Vagina (tissue), 2 donors: ENCODE data around the gene NBPF3. TPM values are rescaled to one million over a fixed set of nuclear protein-coding genes. Genes with fewer than 3 reads are reported as not detected.
"Not testable (repeated sequence)": the region's sequence is repeated elsewhere in the genome, so short reads cannot be mapped to it uniquely, and the experiment has no call there.

Experiments used
- DNase-seq, 2 donors: peaks; one replicate each; pipeline ENCODE4 v3.0.0-alpha.2; 2017; ENCODE audit errors: extremely low spot score in 2 of 2
- H3K27ac ChIP-seq: fragments of 200-600 bp; sonication (generic); one replicate; pipeline ENCODE4 v1.5.1; 2019
- H3K27me3 ChIP-seq: fragments of 200-600 bp; sonication (generic); one replicate; pipeline ENCODE4 v1.5.1; 2019
- H3K36me3 ChIP-seq, 2 donors: fragments of 200-600 bp; sonication (generic); one replicate each; pipeline ENCODE4 v1.5.1; 2017 to 2019
- H3K4me1 ChIP-seq: fragments of 200-600 bp; sonication (generic); one replicate; pipeline ENCODE4 v1.5.1; 2019
- H3K4me3 ChIP-seq, 2 donors: fragments of 200-600 bp; sonication (generic); 1 replicate in 1 of 2; 2 replicates in 1 of 2; pipeline ENCODE4 v1.5.1; 2016 to 2019
- H3K9me3 ChIP-seq: fragments of 200-600 bp; sonication (generic); one replicate; pipeline ENCODE4 v1.5.1; 2019
- CTCF ChIP-seq, 3 experiments: fragments of 450-650 bp in 2 of 3; fragments of 200-600 bp in 1 of 3; sonication (generic) in 1 of 3; IDR thresholded peaks; one replicate each; pipeline ENCODE4 v1.5.1; 2017 to 2019; ENCODE audit warnings: antibody characterized with exemption in 3 of 3, mild to moderate bottlenecking in 2 of 3, moderate library complexity in 2 of 3
- POLR2A ChIP-seq, 2 donors: fragments of 450-650 bp; IDR thresholded peaks; one replicate each; pipeline ENCODE4 v1.6.1; 2017; ENCODE audit warnings: antibody characterized with exemption in 2 of 2, mild to moderate bottlenecking in 2 of 2, moderate library complexity in 2 of 2
- POLR2AphosphoS5 ChIP-seq, 2 donors: sonication (generic); formaldehyde crosslinking; IDR thresholded peaks; one replicate each; pipeline ENCODE4 v1.9.0; 2017; ENCODE audit warnings: antibody characterized with exemption in 2 of 2, mild to moderate bottlenecking in 2 of 2, low read depth in 1 of 2; ENCODE audit not compliant: insufficient read depth in 1 of 2
- intact Hi-C: fragments of 100-400 bp; cut with DNase I; formaldehyde crosslinking; loops from one replicate; pipeline ENCODE4 v1.15.1; 2023
- total RNA-seq: library from RNA; depleted of rRNA; stranded (reverse); fragments of >200 nt; gene quantifications from one replicate; pipeline ENCODE4 v1.2.3, GENCODE V29; 2016

The NBPF3 gene
- total RNA-seq, 1 donor from 2014 or later, result 10.1 TPM

- Histone ChIP-seq H3K9me3 (no peaks in the 10 kb centered on the region), H3K4me3 (no peak overlapping the region), H3K4me1 (no peaks in the 10 kb centered on the region), H3K27ac (no peak overlapping the region), H3K27me3 (no peaks in the 10 kb centered on the region), H3K36me3 (no peaks in the 10 kb centered on the region)
- no peak for DNase-seq
- intact Hi-C loops, result no loop called here
- TF ChIP-seq CTCF (IDR thresholded peaks at IDR 0.05) (no peak), POLR2AphosphoS5 (IDR thresholded peaks at IDR 0.05; ENCODE audit: insufficient read depth in 1 of 2, low read depth in 1 of 2) (no peak), POLR2A (IDR thresholded peaks at IDR 0.05) (no peak)
Observed at GRCh38 chr1:21397813-21398188, 42.1 kb upstream of the NBPF3 start.

- H3K4me1 ChIP-seq, H3K27me3 ChIP-seq, H3K27ac ChIP-seq, intact Hi-C loops, H3K9me3 ChIP-seq, H3K36me3 ChIP-seq, H3K4me3 ChIP-seq, DNase-seq: not testable (repeated sequence)
Observed at GRCh38 chr1:21401726-21402346, 38.1 kb upstream of the NBPF3 start.

GRCh38 chr1:21406659-21407058 is 33.3 kb upstream of the NBPF3 start:
- no peak for DNase-seq
- TF ChIP-seq POLR2A (IDR thresholded peaks at IDR 0.05) (no peak), CTCF (IDR thresholded peaks at IDR 0.05) (no peak), POLR2AphosphoS5 (IDR thresholded peaks at IDR 0.05; ENCODE audit: insufficient read depth in 1 of 2, low read depth in 1 of 2) (no peak)
- Histone ChIP-seq H3K27ac (no peak overlapping the region), H3K27me3 (no peaks in the 10 kb centered on the region), H3K36me3 (no peaks in the 10 kb centered on the region), H3K4me1 (no peaks in the 10 kb centered on the region), H3K4me3 (no peak overlapping the region), H3K9me3 (no peaks in the 10 kb centered on the region)
- intact Hi-C loops, result no loop called here

- intact Hi-C loops, H3K4me1 ChIP-seq, H3K36me3 ChIP-seq, H3K27ac ChIP-seq, H3K27me3 ChIP-seq, H3K9me3 ChIP-seq, DNase-seq, H3K4me3 ChIP-seq: not testable (repeated sequence)
Observed at GRCh38 chr1:21409897-21410296, 30.0 kb upstream of the NBPF3 start.

GRCh38 chr1:21414015-21414414 is 25.9 kb upstream of the NBPF3 start:
- Histone ChIP-seq H3K27ac (no peak overlapping the region), H3K4me3 (no peak overlapping the region), H3K9me3 (no peaks in the 10 kb centered on the region), H3K36me3 (no peaks in the 10 kb centered on the region), H3K4me1 (no peaks in the 10 kb centered on the region), H3K27me3 (no peaks in the 10 kb centered on the region)
- intact Hi-C loops, result no loop called here
- no peak for DNase-seq
- TF ChIP-seq POLR2A (IDR thresholded peaks at IDR 0.05), result no peak
- TF ChIP-seq POLR2AphosphoS5 (IDR thresholded peaks at IDR 0.05; ENCODE audit: insufficient read depth in 1 of 2, low read depth in 1 of 2), result no peak
- TF ChIP-seq CTCF (IDR thresholded peaks at IDR 0.05), result no peak

- H3K27me3 ChIP-seq, H3K4me1 ChIP-seq, H3K4me3 ChIP-seq, intact Hi-C loops, DNase-seq, H3K27ac ChIP-seq, H3K36me3 ChIP-seq, H3K9me3 ChIP-seq: not testable (repeated sequence)
Observed at GRCh38 chr1:21420378-21420777, 19.6 kb upstream of the NBPF3 start.

GRCh38 chr1:21421307-21421706 is 18.6 kb upstream of the NBPF3 start:
- H3K36me3 ChIP-seq, H3K4me3 ChIP-seq, H3K27me3 ChIP-seq, H3K4me1 ChIP-seq, H3K27ac ChIP-seq, H3K9me3 ChIP-seq, intact Hi-C loops, DNase-seq: not testable (repeated sequence)

- DNase-seq, intact Hi-C loops: not testable (repeated sequence)
Observed at GRCh38 chr1:21427798-21428480, 12.0 kb upstream of the NBPF3 start.

GRCh38 chr1:21428481-21429073 is 11.4 kb upstream of the NBPF3 start:
- DNase-seq, H3K4me1 ChIP-seq, H3K27ac ChIP-seq, H3K27me3 ChIP-seq, intact Hi-C loops, H3K36me3 ChIP-seq, H3K9me3 ChIP-seq, H3K4me3 ChIP-seq: not testable (repeated sequence)

More at GRCh38 chr1:21427798-21428480, 12.0 kb upstream of the NBPF3 start:
- not testable (repeated sequence) for H3K9me3 ChIP-seq, H3K27me3 ChIP-seq, H3K4me3 ChIP-seq, H3K27ac ChIP-seq, H3K36me3 ChIP-seq, H3K4me1 ChIP-seq

GRCh38 chr1:21429210-21429609 is 10.7 kb upstream of the NBPF3 start:
- H3K36me3 ChIP-seq, H3K4me3 ChIP-seq, intact Hi-C loops, H3K9me3 ChIP-seq, H3K27ac ChIP-seq, DNase-seq, H3K27me3 ChIP-seq, H3K4me1 ChIP-seq: not testable (repeated sequence)
